ENCODE results near the gene FNDC3B.

DNA sequence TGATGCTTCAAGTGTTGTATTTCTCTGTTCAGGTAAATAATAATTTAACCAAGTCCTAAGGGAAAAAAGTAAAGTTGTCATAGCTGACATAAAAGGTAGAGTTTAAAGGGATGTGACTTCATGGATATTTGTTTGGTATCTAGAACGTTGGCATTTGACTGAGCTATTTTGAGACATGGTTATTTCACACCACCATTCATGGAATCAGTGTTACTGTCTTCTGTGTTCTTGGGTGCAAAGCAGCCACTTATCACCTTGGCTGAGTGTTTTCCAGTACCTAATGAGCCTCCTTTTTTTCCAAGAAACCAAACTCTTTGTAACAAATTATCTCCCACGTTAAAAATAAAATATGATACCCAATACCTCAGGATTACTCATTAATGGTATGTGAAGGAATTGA, 253.0 kb downstream of the FNDC3B start:
- TF ChIP-seq CTCF (IDR thresholded peaks at IDR 0.05) (no peak), ZFX (IDR thresholded peaks at IDR 0.05; ENCODE audit: borderline replicate concordance) (no peak)
